Dedifferentiated amniotic fluid mesenchymal stem cell (primary cell): ENCODE measurements around the gene PINLYP.

Experiments
- DNase-seq: peaks from one replicate; pipeline ENCODE4 v3.0.0-alpha.2; 2016; ENCODE audit errors: extremely low spot score

PINLYP gene

GRCh38 chr19:43606569-43607229 is 31.1 kb downstream of the PINLYP start:
- DNase-seq: no peak

GRCh38 chr19:43607238-43608205 is 31.9 kb downstream of the PINLYP start:
- DNase-seq: no peak

- no peak for DNase-seq
These were observed 34.3 kb downstream of the PINLYP start for GRCh38 chr19:43609872-43610271.

- no peak for DNase-seq
These were observed 34.9 kb downstream of the PINLYP start for GRCh38 chr19:43610493-43610892.

- DNase-seq: no peak
These were observed 36.2 kb downstream of the PINLYP start, which contains the start of gene SRRM5 for GRCh38 chr19:43611788-43612187. Gene SRRM5, plus strand, starts transcription at chr19:43612088. Its CDS starts 34 bp downstream, at chr19:43612122.

GRCh38 chr19:43612374-43612773 is 36.8 kb downstream of the PINLYP start:
- no peak for DNase-seq

GRCh38 chr19:43616306-43616705 is 40.7 kb downstream of the PINLYP start:
- DNase-seq: no peak

- no peak for DNase-seq
These were observed 41.4 kb downstream of the PINLYP start for GRCh38 chr19:43616954-43617353.

- DNase-seq: no peak
These were observed 43.3 kb downstream of the PINLYP start for GRCh38 chr19:43618921-43619261.

- peak; percentile 81 for DNase-seq
These were observed 43.9 kb downstream of the PINLYP start, which contains the start of gene ZNF428 for GRCh38 chr19:43619262-43620060. Gene ZNF428, minus strand, starts transcription at chr19:43619629. Its CDS starts 5,325 bp downstream, at chr19:43614304.

GRCh38 chr19:43620061-43621001 is 44.7 kb downstream of the PINLYP start:
- no peak for DNase-seq

GRCh38 chr19:43622070-43622469 is 46.5 kb downstream of the PINLYP start:
- no peak for DNase-seq

- no peak for DNase-seq
These were observed 47.4 kb downstream of the PINLYP start for GRCh38 chr19:43622956-43623355.

GRCh38 chr19:43623889-43624670 is 48.5 kb downstream of the PINLYP start:
- no peak for DNase-seq

- DNase-seq: no peak
These were observed 49.3 kb downstream of the PINLYP start for GRCh38 chr19:43624933-43625332.

- DNase-seq: no peak
These were observed 50.4 kb downstream of the PINLYP start for GRCh38 chr19:43625918-43626579.

GRCh38 chr19:43626838-43627237 is 51.2 kb downstream of the PINLYP start:
- DNase-seq: no peak

- no peak for DNase-seq
These were observed 53.2 kb downstream of the PINLYP start for GRCh38 chr19:43628646-43629326.

- DNase-seq: no peak
These were observed 55.9 kb downstream of the PINLYP start for GRCh38 chr19:43631491-43631890.
